ENCODE results near the gene RBM47. TPM values are rescaled to one million over a fixed set of nuclear protein-coding genes. Genes with fewer than 3 reads are reported as not detected.

Gene RBM47
- polyA plus RNA-seq, 1 donor from 2014 or later: 1.7 TPM

- Histone ChIP-seq H3K79me2 (replicated peaks; ENCODE audit: insufficient read depth, low read length) (no peaks in the 10 kb centered on the region), H3K9ac (ENCODE audit: low read length) (no peak overlapping the region), H2AFZ (ENCODE audit: low read depth, low read length) (no peak overlapping the region), H3F3A (ENCODE audit: insufficient read depth, low read length, poor library complexity, severe bottlenecking) (no peaks in the 10 kb centered on the region), H3K9me3 (ENCODE audit: low read length) (no peaks in the 10 kb centered on the region), H3K9me2 (ENCODE audit: insufficient read depth, low read length) (no peaks in the 10 kb centered on the region), H3K27ac (ENCODE audit: low read length) (no peak overlapping the region), H3K36me3 (ENCODE audit: insufficient read depth, low read length) (no peaks in the 10 kb centered on the region), H4K20me1 (ENCODE audit: insufficient read depth) (no peaks in the 10 kb centered on the region), H3K4me2 (ENCODE audit: low read length) (no peak overlapping the region), H3K4me3 (ENCODE audit: low read length) (no peak overlapping the region), H3K27me3 (ENCODE audit: insufficient read depth, low read depth, low read length) (no peaks in the 10 kb centered on the region)
- TF ChIP-seq, protein P1, sequence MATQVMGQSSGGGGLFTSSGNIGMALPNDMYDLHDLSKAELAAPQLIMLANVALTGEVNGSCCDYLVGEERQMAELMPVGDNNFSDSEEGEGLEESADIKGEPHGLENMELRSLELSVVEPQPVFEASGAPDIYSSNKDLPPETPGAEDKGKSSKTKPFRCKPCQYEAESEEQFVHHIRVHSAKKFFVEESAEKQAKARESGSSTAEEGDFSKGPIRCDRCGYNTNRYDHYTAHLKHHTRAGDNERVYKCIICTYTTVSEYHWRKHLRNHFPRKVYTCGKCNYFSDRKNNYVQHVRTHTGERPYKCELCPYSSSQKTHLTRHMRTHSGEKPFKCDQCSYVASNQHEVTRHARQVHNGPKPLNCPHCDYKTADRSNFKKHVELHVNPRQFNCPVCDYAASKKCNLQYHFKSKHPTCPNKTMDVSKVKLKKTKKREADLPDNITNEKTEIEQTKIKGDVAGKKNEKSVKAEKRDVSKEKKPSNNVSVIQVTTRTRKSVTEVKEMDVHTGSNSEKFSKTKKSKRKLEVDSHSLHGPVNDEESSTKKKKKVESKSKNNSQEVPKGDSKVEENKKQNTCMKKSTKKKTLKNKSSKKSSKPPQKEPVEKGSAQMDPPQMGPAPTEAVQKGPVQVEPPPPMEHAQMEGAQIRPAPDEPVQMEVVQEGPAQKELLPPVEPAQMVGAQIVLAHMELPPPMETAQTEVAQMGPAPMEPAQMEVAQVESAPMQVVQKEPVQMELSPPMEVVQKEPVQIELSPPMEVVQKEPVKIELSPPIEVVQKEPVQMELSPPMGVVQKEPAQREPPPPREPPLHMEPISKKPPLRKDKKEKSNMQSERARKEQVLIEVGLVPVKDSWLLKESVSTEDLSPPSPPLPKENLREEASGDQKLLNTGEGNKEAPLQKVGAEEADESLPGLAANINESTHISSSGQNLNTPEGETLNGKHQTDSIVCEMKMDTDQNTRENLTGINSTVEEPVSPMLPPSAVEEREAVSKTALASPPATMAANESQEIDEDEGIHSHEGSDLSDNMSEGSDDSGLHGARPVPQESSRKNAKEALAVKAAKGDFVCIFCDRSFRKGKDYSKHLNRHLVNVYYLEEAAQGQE (IDR thresholded peaks at IDR 0.05; ENCODE audit: borderline replicate concordance): no peak
- TF ChIP-seq POLR2AphosphoS5 (IDR thresholded peaks at IDR 0.05) (no peak), EZH2 (IDR thresholded peaks at IDR 0.05; ENCODE audit: borderline replicate concordance, insufficient read depth, low read length, poor library complexity, severe bottlenecking) (no peak), EP300 (conservative IDR thresholded peaks at IDR 0.05; ENCODE audit: poor library complexity, severe bottlenecking) (no peak), RAD21 (conservative IDR thresholded peaks at IDR 0.05) (no peak), MXI1 (conservative IDR thresholded peaks at IDR 0.05; ENCODE audit: poor library complexity, severe bottlenecking) (no peak), CTCF (IDR thresholded peaks at IDR 0.05; ENCODE audit: poor library complexity, severe bottlenecking) (no peak)
Measured at GRCh38 chr4:40401096-40401495, 228.6 kb downstream of the RBM47 start.

DNA sequence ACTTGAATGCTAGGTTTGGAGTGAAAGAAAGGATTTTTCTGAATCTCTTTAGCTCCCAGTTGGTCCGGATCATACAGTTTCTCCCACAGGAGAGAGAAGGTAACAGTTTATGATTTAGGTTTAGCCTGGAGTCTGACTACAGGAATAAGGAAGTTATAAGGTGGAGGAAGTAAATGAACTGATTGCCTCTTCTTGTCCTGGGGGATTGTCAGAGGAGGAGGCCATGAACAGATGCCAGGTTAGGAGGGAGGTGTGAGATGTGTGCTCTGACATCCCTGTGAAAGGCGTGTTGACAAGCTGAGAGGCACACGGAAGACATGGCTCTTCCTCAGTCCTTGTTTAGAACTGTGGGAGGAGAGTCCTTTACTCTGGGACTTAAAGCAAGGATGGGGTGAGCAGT, 230.1 kb downstream of the RBM47 start:
- Histone ChIP-seq H3K9me3 (ENCODE audit: low read length) (no peaks in the 10 kb centered on the region), H3K79me2 (replicated peaks; ENCODE audit: insufficient read depth, low read length) (no peaks in the 10 kb centered on the region), H3K36me3 (ENCODE audit: insufficient read depth, low read length) (no peaks in the 10 kb centered on the region)

More for the DNA sequence above, 230.1 kb downstream of the RBM47 start:
- Histone ChIP-seq H4K20me1 (ENCODE audit: insufficient read depth) (no peaks in the 10 kb centered on the region), H3K9ac (ENCODE audit: low read length) (no peak overlapping the region), H3F3A (ENCODE audit: insufficient read depth, low read length, poor library complexity, severe bottlenecking) (no peaks in the 10 kb centered on the region), H3K27me3 (ENCODE audit: insufficient read depth, low read depth, low read length) (no peaks in the 10 kb centered on the region), H3K4me2 (ENCODE audit: low read length) (no peak overlapping the region), H3K9me2 (ENCODE audit: insufficient read depth, low read length) (no peaks in the 10 kb centered on the region), H3K4me3 (ENCODE audit: low read length) (no peak overlapping the region), H3K27ac (ENCODE audit: low read length) (no peak overlapping the region), H2AFZ (ENCODE audit: low read depth, low read length) (no peak overlapping the region)
- TF ChIP-seq, protein P1 (IDR thresholded peaks at IDR 0.05; ENCODE audit: borderline replicate concordance): no peak
- no peak for TF ChIP-seq POLR2AphosphoS5 (IDR thresholded peaks at IDR 0.05)
- TF ChIP-seq TAF1 (IDR thresholded peaks at IDR 0.05; ENCODE audit: low read depth): no peak

All from neural cell (in vitro differentiated cells).